ENCODE results near the gene NKAIN2.
"Not testable (repeated sequence)": the region's sequence is repeated elsewhere in the genome, so short reads cannot be mapped to it uniquely, and the experiment has no call there.

Gene NKAIN2

DNA sequence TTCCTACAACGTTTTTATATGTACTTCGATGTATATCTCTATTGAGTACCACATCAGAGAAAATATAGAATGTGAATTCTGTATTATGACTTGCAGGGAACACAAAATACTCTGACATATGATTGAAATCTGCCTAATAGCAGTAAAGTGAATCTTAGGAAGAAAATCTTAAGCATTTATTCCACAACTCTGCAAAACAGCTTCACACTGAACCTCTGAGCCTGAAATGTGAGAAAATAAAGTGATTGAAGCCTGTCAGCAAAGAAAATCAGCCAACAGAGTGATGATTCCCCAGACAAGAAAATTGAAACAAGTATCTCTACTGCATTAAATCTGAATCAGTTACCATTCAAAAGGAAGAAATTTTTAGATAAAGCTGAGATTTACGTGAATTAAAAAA lies 659.1 kb downstream of the NKAIN2 start:
- DNase-seq = no peak

GRCh38 chr6:124463271-124463670 lies 659.6 kb downstream of the NKAIN2 start:
- DNase-seq = no peak

DNA sequence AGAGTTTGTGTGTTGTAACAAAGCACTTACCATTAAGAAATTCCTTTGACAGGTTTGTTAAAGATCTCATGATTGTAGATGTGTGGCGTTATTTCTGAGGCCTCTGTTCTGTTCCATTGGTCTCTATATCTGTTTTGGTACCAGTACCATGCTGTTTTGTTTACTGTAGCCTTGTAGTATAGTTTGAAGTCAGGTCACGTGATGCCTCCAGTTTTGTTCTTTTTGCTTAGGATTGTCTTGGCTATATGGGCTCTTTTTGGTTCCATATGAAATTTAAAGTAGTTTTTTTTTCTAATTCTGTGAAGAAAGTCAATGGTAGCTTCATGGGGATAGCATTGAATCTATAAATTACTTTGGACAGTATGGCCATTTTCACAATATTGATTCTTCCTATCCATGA lies 660.9 kb downstream of the NKAIN2 start:
- DNase-seq = not testable (repeated sequence)

DNA sequence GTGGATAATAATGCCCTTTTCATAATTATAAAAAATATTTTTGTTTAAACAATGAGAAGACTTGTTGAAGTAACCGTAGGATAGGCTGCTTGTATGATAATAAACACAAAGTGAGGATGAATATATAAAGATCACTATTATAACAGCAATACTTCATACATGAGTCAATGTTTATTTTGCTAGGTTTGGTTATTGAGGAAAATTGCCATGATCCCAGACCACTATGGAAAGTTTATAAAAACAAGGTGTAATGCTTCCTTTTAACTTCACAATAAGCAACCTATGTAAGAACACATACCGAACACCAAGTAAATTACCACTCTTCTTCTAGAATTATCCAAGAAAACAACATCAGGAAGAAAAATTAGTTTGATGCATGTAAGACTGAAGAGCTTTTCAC lies 663.3 kb downstream of the NKAIN2 start:
- no peak for DNase-seq

GRCh38 chr6:124467366-124467765 lies 663.7 kb downstream of the NKAIN2 start:
- DNase-seq = no peak

- no peak for DNase-seq
These were observed 667.1 kb downstream of the NKAIN2 start for GRCh38 chr6:124470803-124471202.

DNA sequence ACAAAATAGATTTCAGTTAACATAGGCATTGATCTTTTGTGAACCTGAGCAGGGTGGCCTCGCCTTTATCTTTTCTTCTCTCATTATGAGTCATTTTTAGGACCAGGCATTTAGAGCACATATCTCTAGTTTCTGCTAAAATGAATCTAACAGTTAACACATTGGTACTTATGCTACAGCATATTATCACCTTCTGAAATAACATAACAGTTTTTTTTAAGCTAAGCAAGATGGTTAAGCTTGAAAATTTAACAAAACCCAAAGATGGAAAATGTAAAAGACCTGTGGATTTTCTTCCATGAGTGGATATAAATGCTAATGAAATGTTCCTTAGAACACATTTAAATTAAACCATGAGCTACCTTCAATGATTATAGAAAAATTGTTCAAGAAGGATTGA lies 671.5 kb downstream of the NKAIN2 start:
- no peak for DNase-seq

- DNase-seq = no peak
These were observed 675.2 kb downstream of the NKAIN2 start for GRCh38 chr6:124478906-124479305.

GRCh38 chr6:124479991-124480430 lies 676.3 kb downstream of the NKAIN2 start:
- DNase-seq = no peak

DNA sequence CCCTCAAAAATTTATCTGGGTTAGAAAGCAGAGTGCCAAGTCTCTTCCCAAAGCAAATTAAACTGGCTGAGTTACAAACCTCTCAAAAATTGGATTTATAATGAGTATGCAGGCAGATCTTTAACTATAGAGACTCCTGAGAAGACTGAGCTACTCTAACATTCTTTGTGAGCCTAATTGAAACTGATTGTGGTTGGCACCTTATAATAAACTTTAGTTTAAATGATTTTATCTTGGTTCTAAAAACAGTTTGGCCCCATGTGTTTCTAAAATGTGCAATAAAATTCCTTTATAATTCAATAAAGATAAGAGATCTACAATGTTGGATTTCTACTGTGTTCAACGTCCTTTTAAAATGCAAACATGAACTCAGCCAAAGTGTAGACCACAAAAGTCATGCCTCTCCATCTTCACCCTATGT lies 678.4 kb downstream of the NKAIN2 start:
- no peak for DNase-seq

- DNase-seq = no peak
These were observed 684.2 kb downstream of the NKAIN2 start for GRCh38 chr6:124487623-124488431.

GRCh38 chr6:124490122-124490521 lies 686.5 kb downstream of the NKAIN2 start:
- no peak for DNase-seq

GRCh38 chr6:124493259-124493658 lies 689.6 kb downstream of the NKAIN2 start:
- no peak for DNase-seq

- DNase-seq = no peak
These were observed 691.4 kb downstream of the NKAIN2 start for GRCh38 chr6:124494956-124495664.

- DNase-seq = no peak
These were observed 692.1 kb downstream of the NKAIN2 start for GRCh38 chr6:124495665-124496190.

- DNase-seq = no peak
These were observed 692.7 kb downstream of the NKAIN2 start for GRCh38 chr6:124496334-124496733.

DNA sequence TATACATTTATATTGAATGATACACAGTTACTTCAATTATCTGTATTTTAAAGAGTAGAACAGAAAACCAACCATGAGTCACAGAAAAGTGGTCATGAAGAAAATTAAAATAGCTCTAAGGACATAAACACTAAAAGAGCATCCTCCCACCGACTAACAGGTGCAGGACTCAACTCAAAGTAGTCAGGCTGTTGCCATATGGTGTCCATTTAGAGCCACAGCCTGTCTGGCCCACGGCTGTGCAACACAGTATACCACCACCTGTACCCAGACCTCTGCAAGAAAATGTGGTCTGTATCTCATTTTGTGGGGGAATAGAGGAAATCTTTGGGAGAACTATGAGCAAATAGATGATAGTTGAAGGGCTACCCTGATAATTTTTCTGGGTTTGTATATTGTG lies 708.8 kb downstream of the NKAIN2 start:
- no peak for DNase-seq

- no peak for DNase-seq
These were observed 713.7 kb downstream of the NKAIN2 start for GRCh38 chr6:124517339-124517738.

DNA sequence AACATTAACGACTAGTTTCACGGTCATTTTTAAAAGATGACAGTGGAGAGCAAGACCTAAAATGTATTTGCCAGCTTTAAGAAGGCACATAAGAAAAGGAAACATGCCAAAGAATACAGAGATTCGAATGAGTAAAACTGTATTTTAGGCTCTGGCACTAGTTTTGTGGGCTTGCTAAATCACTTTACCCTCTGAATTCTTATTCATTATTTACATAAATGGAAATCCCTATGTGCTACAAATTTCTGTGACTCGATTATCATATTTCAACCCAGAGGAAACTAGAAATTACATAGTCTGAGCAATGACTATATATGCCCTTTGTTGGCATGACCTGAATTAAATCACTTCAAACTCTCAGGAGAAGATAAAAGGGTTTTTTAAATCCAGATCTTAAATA lies 716.8 kb downstream of the NKAIN2 start:
- DNase-seq = no peak

DNA sequence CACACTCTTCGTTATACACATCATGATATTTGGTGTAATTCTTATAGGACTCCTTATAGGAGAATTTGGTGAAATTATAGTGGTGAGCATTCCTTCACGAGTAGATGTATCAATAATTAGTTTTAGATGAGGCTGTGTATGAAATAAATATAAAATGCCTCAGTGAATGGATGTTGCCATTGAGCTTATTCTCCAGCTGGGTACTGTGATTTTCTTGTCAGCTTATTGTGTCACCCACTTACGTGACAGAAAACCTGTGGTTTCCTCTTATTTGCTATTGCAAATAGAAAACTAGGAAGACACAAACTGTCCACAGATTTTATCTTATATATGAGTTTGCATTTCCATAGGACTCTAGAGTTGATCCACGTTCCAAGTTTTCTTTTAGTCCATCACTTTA lies 718.7 kb downstream of the NKAIN2 start:
- DNase-seq = no peak

DNA sequence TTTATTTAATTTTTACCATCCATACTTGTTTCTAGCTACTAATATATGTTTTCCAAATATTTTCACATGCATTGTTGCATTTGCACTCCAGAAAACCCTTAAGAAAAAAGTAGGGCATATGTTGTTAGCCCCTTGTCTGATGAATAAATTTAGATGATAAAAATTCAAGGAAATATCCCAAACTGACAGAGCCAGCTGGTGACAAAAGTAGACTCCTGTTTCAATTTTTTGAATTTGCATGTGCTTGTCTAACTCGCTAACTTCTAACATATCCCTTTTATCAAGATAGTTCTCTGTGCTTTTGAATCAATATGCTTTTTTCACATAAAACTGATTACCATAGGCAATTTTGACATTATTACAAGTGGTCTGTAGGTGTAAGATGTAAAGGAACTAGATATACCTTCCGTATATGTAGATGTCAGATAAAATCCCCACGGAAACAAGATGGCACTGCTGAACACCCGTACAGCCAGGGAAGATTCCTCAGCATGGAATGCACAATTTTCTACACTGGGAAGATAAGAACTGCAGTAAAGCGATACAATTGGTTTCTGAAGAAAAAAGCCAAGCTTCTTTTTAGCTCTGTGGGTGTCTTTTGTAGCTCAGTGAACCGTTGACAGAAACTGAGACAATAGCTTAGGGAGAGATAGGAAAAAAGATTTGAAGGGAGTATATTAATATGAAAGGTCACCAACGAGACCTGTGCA lies 721.0 kb downstream of the NKAIN2 start:
- DNase-seq = no peak

- DNase-seq = no peak
These were observed 727.3 kb downstream of the NKAIN2 start for GRCh38 chr6:124530926-124531325.

DNA sequence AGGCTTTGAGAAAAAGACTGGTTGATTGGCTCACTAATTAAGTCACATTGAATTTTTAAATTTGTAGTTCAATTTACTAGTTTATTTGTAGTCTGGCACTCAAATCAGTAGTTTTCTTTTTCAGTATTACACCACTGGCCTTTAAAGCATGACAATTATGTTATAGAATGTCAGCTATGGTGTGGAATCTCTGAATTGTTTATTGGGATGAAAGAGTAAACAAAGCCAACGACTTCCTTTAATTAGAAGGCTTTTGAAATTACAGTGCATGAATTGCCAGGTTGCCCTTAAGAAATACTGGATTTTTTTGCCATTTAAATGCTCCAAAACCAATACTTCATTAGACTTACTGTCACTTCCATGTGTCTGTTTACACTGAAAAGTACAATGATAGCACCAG lies 731.6 kb downstream of the NKAIN2 start:
- no peak for DNase-seq

DNA sequence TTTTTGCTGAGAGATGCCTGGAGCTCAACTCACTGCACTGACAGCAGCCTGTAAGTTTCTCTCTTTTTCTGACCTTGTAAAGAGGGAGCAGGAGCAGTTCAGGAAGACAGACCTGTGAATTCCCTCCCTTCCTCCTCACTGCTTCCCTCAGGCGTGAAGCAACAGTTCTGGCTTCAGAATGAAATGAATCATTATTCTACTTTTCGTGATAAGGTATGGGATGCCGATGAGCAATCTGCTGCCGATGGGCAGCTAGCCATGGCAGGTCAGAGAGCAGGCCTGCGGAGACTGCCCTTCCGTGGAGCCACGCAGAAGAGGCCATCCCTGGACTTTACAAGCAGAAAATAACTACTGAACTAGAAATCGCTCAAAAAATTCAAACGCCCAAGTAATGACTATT lies 732.1 kb downstream of the NKAIN2 start:
- DNase-seq = no peak
